DND-41 (cell line): Measurements from ENCODE around the gene KCNRG.

ENCODE experiments used
- CTCF ChIP-seq: IDR thresholded peaks from 2 replicates; pipeline ENCODE4 v1.5.1; 2012; ENCODE audit warnings: borderline replicate concordance, low read length, moderate library complexity, mild to moderate bottlenecking; ENCODE audit not compliant: poor library complexity, severe bottlenecking; ENCODE audit errors: extremely low read depth
- EZH2 ChIP-seq: IDR thresholded peaks from 3 replicates; pipeline ENCODE4 v1.6.1; 2012; ENCODE audit warnings: borderline replicate concordance, low read depth, mild to moderate bottlenecking, moderate library complexity, low read length, inconsistent platforms; ENCODE audit not compliant: severe bottlenecking

- TF ChIP-seq CTCF (no peak), EZH2 (no peak)
These were observed 38.6 kb downstream of the KCNRG start for GRCh38 chr13:50053844-50054243.
